Upper lobe of left lung (tissue), 4 donors: ENCODE results near the gene FAM168A.

ENCODE experiments used
- POLR2A ChIP-seq, 4 donors: fragments of 450-650 bp; IDR thresholded peaks; one replicate each; pipeline ENCODE4 v1.5.1; 2016 to 2017; ENCODE audit warnings: antibody characterized with exemption in 4 of 4, mild to moderate bottlenecking in 2 of 4
- POLR2AphosphoS5 ChIP-seq, 2 donors: sonication (generic); formaldehyde crosslinking; IDR thresholded peaks; one replicate each; pipeline ENCODE4 v1.5.1; 2017; ENCODE audit warnings: antibody characterized with exemption in 2 of 2
- TF ChIP-seq, protein P1 (sequence below), 6 experiments: fragments of 450-650 bp in 4 of 6; fragments of 200-600 bp in 2 of 6; sonication (generic) in 2 of 6; IDR thresholded peaks; one replicate each; pipeline ENCODE4 v1.5.1; 2016 to 2019; ENCODE audit warnings: antibody characterized with exemption in 6 of 6

DNA sequence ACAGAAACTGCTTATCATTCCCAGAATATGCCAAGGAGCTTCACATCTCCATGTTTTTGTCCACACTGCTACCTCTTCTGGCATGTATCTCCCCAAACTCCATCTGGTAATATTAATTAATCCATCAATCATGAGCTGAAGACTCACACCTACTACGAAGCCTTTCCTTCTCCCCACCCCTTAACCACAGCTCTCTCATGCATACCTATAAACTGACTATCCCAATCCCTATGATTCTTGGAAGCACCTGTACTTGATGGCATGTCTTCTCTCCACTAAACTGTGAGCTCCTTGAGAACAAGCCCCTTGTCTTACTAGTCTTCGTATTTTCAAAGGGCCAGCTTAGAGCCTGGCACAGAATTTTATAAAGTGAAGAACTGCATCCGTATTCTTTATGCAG, 174.4 kb downstream of the FAM168A start:
- no peak for TF ChIP-seq POLR2A (IDR thresholded peaks at IDR 0.05)
- TF ChIP-seq, protein P1, sequence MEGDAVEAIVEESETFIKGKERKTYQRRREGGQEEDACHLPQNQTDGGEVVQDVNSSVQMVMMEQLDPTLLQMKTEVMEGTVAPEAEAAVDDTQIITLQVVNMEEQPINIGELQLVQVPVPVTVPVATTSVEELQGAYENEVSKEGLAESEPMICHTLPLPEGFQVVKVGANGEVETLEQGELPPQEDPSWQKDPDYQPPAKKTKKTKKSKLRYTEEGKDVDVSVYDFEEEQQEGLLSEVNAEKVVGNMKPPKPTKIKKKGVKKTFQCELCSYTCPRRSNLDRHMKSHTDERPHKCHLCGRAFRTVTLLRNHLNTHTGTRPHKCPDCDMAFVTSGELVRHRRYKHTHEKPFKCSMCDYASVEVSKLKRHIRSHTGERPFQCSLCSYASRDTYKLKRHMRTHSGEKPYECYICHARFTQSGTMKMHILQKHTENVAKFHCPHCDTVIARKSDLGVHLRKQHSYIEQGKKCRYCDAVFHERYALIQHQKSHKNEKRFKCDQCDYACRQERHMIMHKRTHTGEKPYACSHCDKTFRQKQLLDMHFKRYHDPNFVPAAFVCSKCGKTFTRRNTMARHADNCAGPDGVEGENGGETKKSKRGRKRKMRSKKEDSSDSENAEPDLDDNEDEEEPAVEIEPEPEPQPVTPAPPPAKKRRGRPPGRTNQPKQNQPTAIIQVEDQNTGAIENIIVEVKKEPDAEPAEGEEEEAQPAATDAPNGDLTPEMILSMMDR (IDR thresholded peaks at IDR 0.05) = no peak
- no peak for TF ChIP-seq POLR2AphosphoS5 (IDR thresholded peaks at IDR 0.05)
